ENCODE data around the gene S100A8.

DNA sequence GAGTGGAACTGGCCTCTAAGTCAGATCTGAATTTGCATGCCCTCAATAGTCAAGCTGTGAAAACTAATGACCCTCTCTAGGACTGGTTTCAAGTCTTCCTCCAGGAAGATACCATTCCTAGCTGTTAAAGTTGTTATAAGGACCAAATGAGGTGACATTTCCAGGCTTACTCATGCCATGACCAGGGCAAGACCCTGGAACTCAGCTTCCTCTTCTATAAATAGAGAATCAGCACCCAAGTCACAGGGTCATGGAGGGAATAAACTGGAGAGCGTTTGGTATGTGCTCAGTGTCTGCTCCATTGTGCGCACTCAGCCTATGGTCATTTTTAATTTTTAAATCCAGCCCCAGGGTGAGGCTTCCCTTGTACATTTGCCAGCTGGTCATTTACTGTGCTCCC lies 30.7 kb downstream of the S100A8 start:
- TF ChIP-seq, protein P1, sequence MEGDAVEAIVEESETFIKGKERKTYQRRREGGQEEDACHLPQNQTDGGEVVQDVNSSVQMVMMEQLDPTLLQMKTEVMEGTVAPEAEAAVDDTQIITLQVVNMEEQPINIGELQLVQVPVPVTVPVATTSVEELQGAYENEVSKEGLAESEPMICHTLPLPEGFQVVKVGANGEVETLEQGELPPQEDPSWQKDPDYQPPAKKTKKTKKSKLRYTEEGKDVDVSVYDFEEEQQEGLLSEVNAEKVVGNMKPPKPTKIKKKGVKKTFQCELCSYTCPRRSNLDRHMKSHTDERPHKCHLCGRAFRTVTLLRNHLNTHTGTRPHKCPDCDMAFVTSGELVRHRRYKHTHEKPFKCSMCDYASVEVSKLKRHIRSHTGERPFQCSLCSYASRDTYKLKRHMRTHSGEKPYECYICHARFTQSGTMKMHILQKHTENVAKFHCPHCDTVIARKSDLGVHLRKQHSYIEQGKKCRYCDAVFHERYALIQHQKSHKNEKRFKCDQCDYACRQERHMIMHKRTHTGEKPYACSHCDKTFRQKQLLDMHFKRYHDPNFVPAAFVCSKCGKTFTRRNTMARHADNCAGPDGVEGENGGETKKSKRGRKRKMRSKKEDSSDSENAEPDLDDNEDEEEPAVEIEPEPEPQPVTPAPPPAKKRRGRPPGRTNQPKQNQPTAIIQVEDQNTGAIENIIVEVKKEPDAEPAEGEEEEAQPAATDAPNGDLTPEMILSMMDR (IDR thresholded peaks at IDR 0.05; ENCODE audit: low read depth, low read length) = no peak
- TF ChIP-seq POLR2A (IDR thresholded peaks at IDR 0.05; ENCODE audit: extremely low read depth, insufficient read length) = no peak

Data from NB4 (cell line).